HepG2 (cell line): ENCODE measurements around the gene CPPED1. TPM values are rescaled to one million over a fixed set of nuclear protein-coding genes. Genes with fewer than 3 reads are reported as not detected.

Experiments used
- FOXA3 ChIP-seq: IDR thresholded peaks from 2 replicates; pipeline ENCODE4 v1.6.1; 2016; ENCODE audit warnings: missing genetic modification reagents, missing compliant biosample characterization
- GTF2F1 ChIP-seq: fragments of 150-350 bp; IDR thresholded peaks from 2 replicates; pipeline ENCODE4 v1.6.1; 2014; ENCODE audit warnings: low read length
- KLF12 ChIP-seq: sonication (generic); formaldehyde crosslinking; IDR thresholded peaks from 2 replicates; pipeline ENCODE4 v1.4.0; 2020; ENCODE audit warnings: missing genetic modification reagents, borderline replicate concordance
- LBX2 ChIP-seq: sonication (generic); formaldehyde crosslinking; IDR thresholded peaks from 2 replicates; pipeline ENCODE4 v1.5.0; 2020; ENCODE audit warnings: missing genetic modification reagents, mild to moderate bottlenecking, borderline replicate concordance
- MAFG ChIP-seq: sonication (generic); formaldehyde crosslinking; IDR thresholded peaks from 2 replicates; pipeline ENCODE4 v1.5.1; 2020; ENCODE audit warnings: mild to moderate bottlenecking, missing genetic modification reagents
- MAFK ChIP-seq, 2 experiments: IDR thresholded peaks in 1 of 2; conservative IDR thresholded peaks in 1 of 2; 2 replicates each; pipeline ENCODE4 v1.6.1; 2011; ENCODE audit warnings: improper control_type of control experiment in 2 of 2, low read length in 2 of 2
- MNT ChIP-seq: fragments of 450-650 bp; IDR thresholded peaks from 2 replicates; pipeline ENCODE4 v1.6.1; 2016
- MYNN ChIP-seq: sonication (generic); formaldehyde crosslinking; IDR thresholded peaks from 2 replicates; pipeline ENCODE4 v1.4.0; 2020; ENCODE audit warnings: mild to moderate bottlenecking, low read depth, missing genetic modification reagents
- PCBP1 ChIP-seq: fragments of 200-400 bp; formaldehyde crosslinking; IDR thresholded peaks from 2 replicates; pipeline ENCODE4 v1.6.1; 2017; ENCODE audit warnings: mild to moderate bottlenecking, low read depth, low read length, borderline replicate concordance
- TOPORS ChIP-seq: sonication (generic); formaldehyde crosslinking; IDR thresholded peaks from 2 replicates; pipeline ENCODE4 v1.8.0; 2023; ENCODE audit warnings: mild to moderate bottlenecking, missing genetic modification reagents
- ZNF431 ChIP-seq: sonication (generic); formaldehyde crosslinking; IDR thresholded peaks from 2 replicates; pipeline ENCODE4 v1.9.0; 2022; ENCODE audit warnings: missing genetic modification reagents, low read depth, mild to moderate bottlenecking, borderline replicate concordance
- ZNF546 ChIP-seq: sonication (generic); formaldehyde crosslinking; conservative IDR thresholded peaks from 2 replicates; pipeline ENCODE4 v1.8.1; 2023; ENCODE audit warnings: mild to moderate bottlenecking, missing genetic modification reagents
- polyA plus RNA-seq, 8 experiments: library from polyadenylated mRNA; depleted of rRNA in 3 of 8; stranded (reverse) in 7 of 8; unstranded in 1 of 8; fragments of >200 nt; fragmentation: Illumina TruSeq in 4 of 8; extraction: Trizol in 4 of 8; gene quantifications; 2 replicates each; pipeline versions ENCODE4 v1.2.1 to v1.2.3, GENCODE V29; 2011 to 2016; ENCODE audit warnings: low read depth in 4 of 8, missing spikeins in 1 of 8, mixed read lengths in 1 of 8; ENCODE audit not compliant: insufficient read depth in 1 of 8
- total RNA-seq, 5 experiments: library from RNA; depleted of rRNA; stranded (reverse); fragments of >200 nt; fragmentation: Illumina TruSeq; extraction: Trizol; gene quantifications; 2 replicates each; pipeline ENCODE4 v1.2.3, GENCODE V29; 2016; ENCODE audit warnings: low read depth in 1 of 5

Gene CPPED1
- total and polyA plus RNA-seq, 2 of the 13 experiments (the other 11 are each of a cell fraction or from before 2014, with no cell fraction given), result 66.6 to 71.3 TPM

GRCh38 chr16:12753203-12754023 lies 50.3 kb downstream of the CPPED1 start (continued):
- TF ChIP-seq ZNF431 (no peak), MYNN (CRISPR knock-in tag) (no peak), MAFG (CRISPR knock-in tag) (0 out of 2 replicates have a peak, but pooled peaks have one; percentile 36), TOPORS (peak; percentile 13; the same call in 1 of the 2 replicates), FOXA3 (CRISPR knock-in tag) (no peak), LBX2 (CRISPR knock-in tag) (0 out of 2 replicates have a peak, but pooled peaks have one; percentile 65), MAFK (conservative IDR thresholded peaks at IDR 0.05 in 1 of 2, IDR thresholded peaks at IDR 0.05 in 1 of 2; ENCODE audit: low read length in 2 of 2) (no peak), MNT (no peak), KLF12 (CRISPR knock-in tag) (no peak), GTF2F1 (no peak), ZNF546 (CRISPR knock-in tag) (no peak), PCBP1 (no peak)
- TF ChIP-seq, all 625 proteins: peak for 35
